ENCODE results near the gene DHRS4.

DNA sequence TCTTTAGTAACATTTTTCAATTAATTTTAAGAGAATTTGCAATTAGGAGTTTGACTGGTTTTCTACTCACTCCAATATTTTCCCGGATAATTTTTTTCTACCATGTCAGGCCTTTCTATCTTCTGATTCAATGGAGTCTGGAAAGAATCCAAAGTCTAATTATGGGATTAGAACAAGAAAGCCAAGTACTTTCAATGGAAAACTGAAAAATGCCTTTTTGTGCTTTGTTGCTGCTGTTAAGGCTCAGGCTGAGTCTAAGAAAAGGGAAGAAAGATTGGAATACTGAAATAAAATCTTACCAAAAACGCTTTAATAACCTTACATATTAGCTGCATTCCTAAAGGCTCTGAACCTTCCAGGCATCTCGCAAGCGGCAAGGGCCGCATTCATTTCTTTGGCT, 24.4 kb upstream of the DHRS4 start:
- TF ChIP-seq SP5 (CRISPR knock-in tag; IDR thresholded peaks at IDR 0.05; ENCODE audit: borderline replicate concordance, low read depth) (no peak), ZNF331 (CRISPR knock-in tag; IDR thresholded peaks at IDR 0.05) (no peak), SIN3A (IDR thresholded peaks at IDR 0.05; ENCODE audit: borderline replicate concordance, low read depth, low read length) (0 out of 2 replicates have a peak, but pooled peaks have one; percentile 20), RFX1 (IDR thresholded peaks at IDR 0.05) (no peak), EP300 (IDR thresholded peaks at IDR 0.05; ENCODE audit: low read depth in 2 of 2, low read length in 2 of 2) (no peak), EP300 (CRISPR knock-in tag; IDR thresholded peaks at IDR 0.05; ENCODE audit: borderline replicate concordance) (no peak), RAD21 (CRISPR knock-in tag; IDR thresholded peaks at IDR 0.05) (no peak)
- TF ChIP-seq, protein P1, sequence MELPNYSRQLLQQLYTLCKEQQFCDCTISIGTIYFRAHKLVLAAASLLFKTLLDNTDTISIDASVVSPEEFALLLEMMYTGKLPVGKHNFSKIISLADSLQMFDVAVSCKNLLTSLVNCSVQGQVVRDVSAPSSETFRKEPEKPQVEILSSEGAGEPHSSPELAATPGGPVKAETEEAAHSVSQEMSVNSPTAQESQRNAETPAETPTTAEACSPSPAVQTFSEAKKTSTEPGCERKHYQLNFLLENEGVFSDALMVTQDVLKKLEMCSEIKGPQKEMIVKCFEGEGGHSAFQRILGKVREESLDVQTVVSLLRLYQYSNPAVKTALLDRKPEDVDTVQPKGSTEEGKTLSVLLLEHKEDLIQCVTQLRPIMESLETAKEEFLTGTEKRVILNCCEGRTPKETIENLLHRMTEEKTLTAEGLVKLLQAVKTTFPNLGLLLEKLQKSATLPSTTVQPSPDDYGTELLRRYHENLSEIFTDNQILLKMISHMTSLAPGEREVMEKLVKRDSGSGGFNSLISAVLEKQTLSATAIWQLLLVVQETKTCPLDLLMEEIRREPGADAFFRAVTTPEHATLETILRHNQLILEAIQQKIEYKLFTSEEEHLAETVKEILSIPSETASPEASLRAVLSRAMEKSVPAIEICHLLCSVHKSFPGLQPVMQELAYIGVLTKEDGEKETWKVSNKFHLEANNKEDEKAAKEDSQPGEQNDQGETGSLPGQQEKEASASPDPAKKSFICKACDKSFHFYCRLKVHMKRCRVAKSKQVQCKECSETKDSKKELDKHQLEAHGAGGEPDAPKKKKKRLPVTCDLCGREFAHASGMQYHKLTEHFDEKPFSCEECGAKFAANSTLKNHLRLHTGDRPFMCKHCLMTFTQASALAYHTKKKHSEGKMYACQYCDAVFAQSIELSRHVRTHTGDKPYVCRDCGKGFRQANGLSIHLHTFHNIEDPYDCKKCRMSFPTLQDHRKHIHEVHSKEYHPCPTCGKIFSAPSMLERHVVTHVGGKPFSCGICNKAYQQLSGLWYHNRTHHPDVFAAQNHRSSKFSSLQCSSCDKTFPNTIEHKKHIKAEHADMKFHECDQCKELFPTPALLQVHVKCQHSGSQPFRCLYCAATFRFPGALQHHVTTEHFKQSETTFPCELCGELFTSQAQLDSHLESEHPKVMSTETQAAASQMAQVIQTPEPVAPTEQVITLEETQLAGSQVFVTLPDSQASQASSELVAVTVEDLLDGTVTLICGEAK (IDR thresholded peaks at IDR 0.05) = no peak
- TF ChIP-seq, protein P1 (CRISPR knock-in tag; IDR thresholded peaks at IDR 0.05) = no peak
- TF ChIP-seq, protein P2, sequence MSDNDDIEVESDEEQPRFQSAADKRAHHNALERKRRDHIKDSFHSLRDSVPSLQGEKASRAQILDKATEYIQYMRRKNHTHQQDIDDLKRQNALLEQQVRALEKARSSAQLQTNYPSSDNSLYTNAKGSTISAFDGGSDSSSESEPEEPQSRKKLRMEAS (IDR thresholded peaks at IDR 0.05) = no peak
- TF ChIP-seq, protein P3, sequence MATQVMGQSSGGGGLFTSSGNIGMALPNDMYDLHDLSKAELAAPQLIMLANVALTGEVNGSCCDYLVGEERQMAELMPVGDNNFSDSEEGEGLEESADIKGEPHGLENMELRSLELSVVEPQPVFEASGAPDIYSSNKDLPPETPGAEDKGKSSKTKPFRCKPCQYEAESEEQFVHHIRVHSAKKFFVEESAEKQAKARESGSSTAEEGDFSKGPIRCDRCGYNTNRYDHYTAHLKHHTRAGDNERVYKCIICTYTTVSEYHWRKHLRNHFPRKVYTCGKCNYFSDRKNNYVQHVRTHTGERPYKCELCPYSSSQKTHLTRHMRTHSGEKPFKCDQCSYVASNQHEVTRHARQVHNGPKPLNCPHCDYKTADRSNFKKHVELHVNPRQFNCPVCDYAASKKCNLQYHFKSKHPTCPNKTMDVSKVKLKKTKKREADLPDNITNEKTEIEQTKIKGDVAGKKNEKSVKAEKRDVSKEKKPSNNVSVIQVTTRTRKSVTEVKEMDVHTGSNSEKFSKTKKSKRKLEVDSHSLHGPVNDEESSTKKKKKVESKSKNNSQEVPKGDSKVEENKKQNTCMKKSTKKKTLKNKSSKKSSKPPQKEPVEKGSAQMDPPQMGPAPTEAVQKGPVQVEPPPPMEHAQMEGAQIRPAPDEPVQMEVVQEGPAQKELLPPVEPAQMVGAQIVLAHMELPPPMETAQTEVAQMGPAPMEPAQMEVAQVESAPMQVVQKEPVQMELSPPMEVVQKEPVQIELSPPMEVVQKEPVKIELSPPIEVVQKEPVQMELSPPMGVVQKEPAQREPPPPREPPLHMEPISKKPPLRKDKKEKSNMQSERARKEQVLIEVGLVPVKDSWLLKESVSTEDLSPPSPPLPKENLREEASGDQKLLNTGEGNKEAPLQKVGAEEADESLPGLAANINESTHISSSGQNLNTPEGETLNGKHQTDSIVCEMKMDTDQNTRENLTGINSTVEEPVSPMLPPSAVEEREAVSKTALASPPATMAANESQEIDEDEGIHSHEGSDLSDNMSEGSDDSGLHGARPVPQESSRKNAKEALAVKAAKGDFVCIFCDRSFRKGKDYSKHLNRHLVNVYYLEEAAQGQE (IDR thresholded peaks at IDR 0.05; ENCODE audit: borderline replicate concordance in 1 of 2, low read depth in 1 of 2, low read length in 2 of 2) = no peak
